ENCODE measurements around the gene DTNB. TPM values are rescaled to one million over a fixed set of nuclear protein-coding genes. Genes with fewer than 3 reads are reported as not detected.

DTNB gene
- total RNA-seq, 3 donors from 2014 or later, result 4.8 to 8.8 (median 7.2) TPM

DNA sequence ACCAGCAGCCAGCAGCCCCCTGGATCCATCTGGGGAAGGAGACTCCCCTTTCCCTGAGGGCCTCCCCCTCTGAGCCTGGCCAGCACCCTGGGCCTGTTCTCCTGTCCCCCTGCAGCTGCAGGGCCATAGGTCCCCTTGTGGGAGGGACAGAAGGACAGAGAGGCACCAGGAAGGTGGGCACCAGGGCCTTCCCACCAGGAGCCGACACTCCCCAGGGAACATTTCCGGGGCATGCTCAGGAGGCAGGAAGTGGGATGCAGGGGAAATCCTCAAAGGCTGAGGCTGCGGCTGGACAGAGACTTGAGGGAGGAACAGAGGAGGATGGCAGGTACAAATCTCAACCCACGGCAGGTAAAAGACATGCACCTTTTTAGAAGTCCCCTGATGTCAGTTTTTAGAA, 317.3 kb downstream of the DTNB start:
- TF ChIP-seq, protein P1, sequence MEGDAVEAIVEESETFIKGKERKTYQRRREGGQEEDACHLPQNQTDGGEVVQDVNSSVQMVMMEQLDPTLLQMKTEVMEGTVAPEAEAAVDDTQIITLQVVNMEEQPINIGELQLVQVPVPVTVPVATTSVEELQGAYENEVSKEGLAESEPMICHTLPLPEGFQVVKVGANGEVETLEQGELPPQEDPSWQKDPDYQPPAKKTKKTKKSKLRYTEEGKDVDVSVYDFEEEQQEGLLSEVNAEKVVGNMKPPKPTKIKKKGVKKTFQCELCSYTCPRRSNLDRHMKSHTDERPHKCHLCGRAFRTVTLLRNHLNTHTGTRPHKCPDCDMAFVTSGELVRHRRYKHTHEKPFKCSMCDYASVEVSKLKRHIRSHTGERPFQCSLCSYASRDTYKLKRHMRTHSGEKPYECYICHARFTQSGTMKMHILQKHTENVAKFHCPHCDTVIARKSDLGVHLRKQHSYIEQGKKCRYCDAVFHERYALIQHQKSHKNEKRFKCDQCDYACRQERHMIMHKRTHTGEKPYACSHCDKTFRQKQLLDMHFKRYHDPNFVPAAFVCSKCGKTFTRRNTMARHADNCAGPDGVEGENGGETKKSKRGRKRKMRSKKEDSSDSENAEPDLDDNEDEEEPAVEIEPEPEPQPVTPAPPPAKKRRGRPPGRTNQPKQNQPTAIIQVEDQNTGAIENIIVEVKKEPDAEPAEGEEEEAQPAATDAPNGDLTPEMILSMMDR (IDR thresholded peaks at IDR 0.05), result no peak
- no peak for ATAC-seq
- intact Hi-C loops (cut with DNase I, micrococcal nuclease), result no loop called here

GRCh38 chr2:25355270-25355669, 318.1 kb downstream of the DTNB start:
- intact Hi-C loops (cut with DNase I, micrococcal nuclease), result no loop called here
- ATAC-seq (no peak), DNase-seq (peak in 1 of 3 donors; percentile 17)
- Histone ChIP-seq H3K9me3 (no peaks in the 10 kb centered on the region), H3K4me3 (no peak overlapping the region), H3K36me3 (ENCODE audit: low read depth) (no peaks in the 10 kb centered on the region), H3K4me1 (ENCODE audit: low read depth) (no peaks in the 10 kb centered on the region)
- TF ChIP-seq, protein P1 (IDR thresholded peaks at IDR 0.05), result no peak

More for the DNA sequence above, 317.3 kb downstream of the DTNB start:
- H3K9me3 ChIP-seq, result no peaks in the 10 kb centered on the region
- H3K4me3 ChIP-seq, result no peak overlapping the region
- H3K36me3 ChIP-seq (ENCODE audit: low read depth), result no peaks in the 10 kb centered on the region
- H3K4me1 ChIP-seq (ENCODE audit: low read depth), result no peaks in the 10 kb centered on the region
- peak in 1 of 3 donors; percentile 0 for DNase-seq

DNA sequence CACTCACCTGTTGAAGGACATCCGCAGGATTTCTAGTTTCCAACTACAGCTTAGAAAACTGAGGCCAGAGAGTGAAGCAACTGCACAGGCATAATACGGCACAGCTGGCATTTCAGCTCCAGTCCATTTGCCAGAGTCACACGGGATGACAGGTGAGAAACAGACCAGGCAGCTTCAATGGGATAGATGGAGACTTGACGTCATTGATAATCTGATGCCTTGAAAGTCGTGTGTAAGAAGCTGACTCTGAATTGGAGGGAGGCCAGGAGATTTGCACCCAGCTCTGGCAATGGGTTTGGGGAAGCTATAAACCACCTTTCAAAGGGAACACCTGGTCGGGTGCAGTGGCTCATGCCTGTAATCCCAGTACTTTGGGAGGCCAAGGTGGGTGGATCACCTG, 319.3 kb downstream of the DTNB start:
- no peaks in the 10 kb centered on the region for H3K4me1 ChIP-seq (ENCODE audit: low read depth)
- no peaks in the 10 kb centered on the region for H3K9me3 ChIP-seq
- no peaks in the 10 kb centered on the region for H3K36me3 ChIP-seq (ENCODE audit: low read depth)
- ATAC-seq (no peak), DNase-seq (no peak)
- TF ChIP-seq, protein P1 (IDR thresholded peaks at IDR 0.05), result no peak
- H3K4me3 ChIP-seq, result no peak overlapping the region
- intact Hi-C loops (cut with DNase I, micrococcal nuclease), result no loop called here

DNA sequence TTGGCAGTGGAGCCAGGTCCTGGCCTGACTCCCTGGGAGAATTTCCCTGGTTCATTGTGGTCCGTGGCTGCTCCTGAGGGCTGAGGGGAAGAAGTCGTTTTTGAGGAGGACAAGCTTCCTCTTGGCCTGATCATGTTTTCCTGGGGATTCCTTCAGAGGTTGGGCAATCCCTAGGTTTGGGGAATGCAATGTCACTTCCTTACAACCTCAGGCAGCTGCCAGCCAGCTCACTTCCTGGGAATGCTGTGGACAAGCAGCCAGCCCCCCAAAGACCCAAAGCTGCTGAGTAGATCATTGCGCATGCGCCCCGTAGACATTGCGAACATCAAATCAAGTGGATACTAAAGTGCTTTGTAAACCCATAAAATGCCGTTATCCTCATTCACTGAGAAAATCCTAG, 324.0 kb downstream of the DTNB start:
- Histone ChIP-seq H3K9me3 (no peaks in the 10 kb centered on the region), H3K4me3 (no peak overlapping the region), H3K36me3 (ENCODE audit: low read depth) (no peaks in the 10 kb centered on the region), H3K4me1 (ENCODE audit: low read depth) (no peaks in the 10 kb centered on the region)
- intact Hi-C loops (cut with DNase I, micrococcal nuclease), result no loop called here
- peak in 1 of 3 donors; percentile 40 for DNase-seq
- ATAC-seq, result peak; percentile 16
- TF ChIP-seq, protein P1 (IDR thresholded peaks at IDR 0.05), result no peak

- Histone ChIP-seq H3K4me3 (no peak overlapping the region), H3K36me3 (ENCODE audit: low read depth) (no peaks in the 10 kb centered on the region), H3K9me3 (no peaks in the 10 kb centered on the region), H3K4me1 (ENCODE audit: low read depth) (no peaks in the 10 kb centered on the region)
- intact Hi-C loops (cut with DNase I, micrococcal nuclease), result no loop called here
- no peak for ATAC-seq
- DNase-seq, result no peak
- TF ChIP-seq, protein P1 (IDR thresholded peaks at IDR 0.05), result no peak
Observed at GRCh38 chr2:25347846-25348245, 325.5 kb downstream of the DTNB start.

DNA sequence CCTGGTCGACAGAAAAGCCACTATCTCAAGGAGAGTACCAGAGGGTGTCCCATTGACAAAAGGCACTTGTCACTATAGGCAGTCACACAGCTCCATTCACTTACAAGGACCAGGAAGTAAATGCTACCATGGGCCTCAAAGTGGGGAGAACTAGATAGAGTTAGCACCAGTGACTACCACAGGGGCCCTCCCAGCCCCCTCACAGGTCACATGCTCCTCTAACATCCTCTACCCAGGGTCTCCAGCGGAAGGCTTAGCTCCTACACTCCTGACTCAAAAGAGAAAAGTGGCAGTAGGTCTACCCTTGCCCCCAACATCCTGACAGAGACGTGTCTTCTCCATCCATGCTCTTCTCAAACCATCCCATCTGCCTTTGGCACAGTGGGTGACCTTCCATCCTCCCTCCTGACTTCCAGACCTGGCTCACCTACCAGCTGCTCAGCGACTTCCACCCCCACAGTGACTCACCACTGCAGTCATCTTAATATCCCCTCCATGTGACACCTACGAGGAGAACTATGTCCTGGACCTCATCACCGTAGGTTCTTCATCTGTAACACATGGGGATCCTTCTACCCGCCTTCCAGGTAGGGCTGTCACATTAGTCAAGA, 326.1 kb downstream of the DTNB start:
- ATAC-seq (peak; percentile 31), DNase-seq (no peak)
- no peaks in the 10 kb centered on the region for H3K4me1 ChIP-seq (ENCODE audit: low read depth)
- H3K9me3 ChIP-seq, result no peaks in the 10 kb centered on the region
- TF ChIP-seq, protein P1 (IDR thresholded peaks at IDR 0.05), result no peak
- no peaks in the 10 kb centered on the region for H3K36me3 ChIP-seq (ENCODE audit: low read depth)
- H3K4me3 ChIP-seq, result no peak overlapping the region
- intact Hi-C loops (cut with DNase I, micrococcal nuclease), result no loop called here
